Small intestine (tissue), 7 donors: ENCODE measurements around the gene CCDC146. TPM values are rescaled to one million over a fixed set of nuclear protein-coding genes. Genes with fewer than 3 reads are reported as not detected.
A peak's percentile ranks its signal among the peaks of the same experiment; 100 is the strongest.
"Not testable (repeated sequence)": the region's sequence is repeated elsewhere in the genome, so short reads cannot be mapped to it uniquely, and the experiment has no call there.

Experiments
- DNase-seq, 2 donors: peaks; one replicate each; pipeline versions ENCODE4 v3.0.0 to v3.0.0-alpha.2; 2013
- FAIRE-seq: peaks from 2 replicates; lab custom pipeline; 2012; peaks lifted over from hg19 to GRCh38; lab: Jason Lieb, UNC
- H3K27ac ChIP-seq, 3 donors: one replicate each; pipeline ENCODE4 v1.5.1; 2013; ENCODE audit warnings: low read length in 2 of 3, mild to moderate bottlenecking in 2 of 3, control low read depth in 1 of 3, inconsistent platforms in 1 of 3, low read depth in 1 of 3, moderate library complexity in 1 of 3
- H3K27me3 ChIP-seq, 3 donors: one replicate each; pipeline ENCODE4 v1.6.1; 2013; ENCODE audit warnings: low read length in 3 of 3, inconsistent platforms in 1 of 3; ENCODE audit not compliant: control insufficient read depth in 3 of 3, insufficient read depth in 3 of 3
- H3K36me3 ChIP-seq, 3 donors: one replicate each; pipeline ENCODE4 v1.6.1; 2013; ENCODE audit warnings: low read length in 3 of 3, inconsistent platforms in 1 of 3, low read depth in 1 of 3, mild to moderate bottlenecking in 1 of 3, moderate library complexity in 1 of 3; ENCODE audit not compliant: control insufficient read depth in 3 of 3, insufficient read depth in 2 of 3
- H3K4me1 ChIP-seq, 3 donors: one replicate each; pipeline ENCODE4 v1.6.1; 2013; ENCODE audit warnings: low read length in 2 of 3, inconsistent platforms in 1 of 3, low read depth in 1 of 3, mild to moderate bottlenecking in 1 of 3, moderate library complexity in 1 of 3; ENCODE audit not compliant: control insufficient read depth in 3 of 3, insufficient read depth in 2 of 3
- H3K4me3 ChIP-seq, 3 donors: one replicate each; pipeline ENCODE4 v1.5.1; 2013; ENCODE audit warnings: low read length in 3 of 3, control low read depth in 1 of 3, inconsistent platforms in 1 of 3, low read depth in 1 of 3, mild to moderate bottlenecking in 1 of 3, moderate library complexity in 1 of 3
- H3K9me3 ChIP-seq, 2 donors: one replicate each; pipeline ENCODE4 v1.6.1; 2013; ENCODE audit warnings: low read depth in 1 of 2, low read length in 1 of 2; ENCODE audit not compliant: control insufficient read depth in 2 of 2, insufficient read depth in 1 of 2
- WGBS, 3 donors: extraction: QIAGEN DNeasy Blood & Tissue Kit; methylation state at CpG; one replicate each; pipeline ENCODE4 v1.1.7; 2013; 5-methylcytosine and 5-hydroxymethylcytosine counted together
- polyA plus RNA-seq, 4 donors: library from polyadenylated mRNA; stranded (reverse) in 3 of 4; unstranded in 1 of 4; fragments of 200-250 nt in 3 of 4; fragments of 120-200 nt in 1 of 4; gene quantifications; one replicate each; pipeline versions ENCODE4 v1.2.1 to v1.2.3, GENCODE V29; 2013
- donor health status: healthy with polysubstance abuse.
- donor health status: control.
- donor health status: control.
- donor health status: Bipolar disorder and iron deficiency.
- donor health status: healthy.

CCDC146 gene
- polyA plus RNA-seq, 4 donors, result 2.4 to 7.5 (median 6.5) TPM

- no peak overlapping the region for H3K27ac ChIP-seq
- no peaks in the 10 kb centered on the region for H3K36me3 ChIP-seq
- no peak for FAIRE-seq
- no peaks in the 10 kb centered on the region for H3K9me3 ChIP-seq
- DNase-seq, result no peak
- no peaks in the 10 kb centered on the region for H3K4me1 ChIP-seq
- WGBS, 3 donors, result 32 to 36% (median 34%) methylated on average over 1 of the region's 1 CpG
- H3K27me3 ChIP-seq, result no peaks in the 10 kb centered on the region
- H3K4me3 ChIP-seq, result no peak overlapping the region
Measured at GRCh38 chr7:77157446-77157845, 35.0 kb downstream of the CCDC146 start.

- H3K4me1 ChIP-seq, H3K9me3 ChIP-seq, FAIRE-seq, H3K27ac ChIP-seq, H3K36me3 ChIP-seq, H3K27me3 ChIP-seq, DNase-seq, H3K4me3 ChIP-seq: not testable (repeated sequence)
- 81 to 95% (median 90%) methylated on average over 4 of the region's 4 CpGs for WGBS, 3 donors
Measured at GRCh38 chr7:77171073-77171472, 48.7 kb downstream of the CCDC146 start.

GRCh38 chr7:77172437-77173172 is 50.2 kb downstream of the CCDC146 start:
- not testable (repeated sequence) for DNase-seq, H3K27ac ChIP-seq, H3K4me1 ChIP-seq, H3K9me3 ChIP-seq, H3K4me3 ChIP-seq, H3K36me3 ChIP-seq, FAIRE-seq, H3K27me3 ChIP-seq
- 82 to 97% (median 91%) methylated on average over 6 of the region's 6 CpGs for WGBS, 3 donors

GRCh38 chr7:77174418-77174817 is 52.0 kb downstream of the CCDC146 start:
- H3K27ac ChIP-seq, FAIRE-seq, H3K36me3 ChIP-seq, H3K27me3 ChIP-seq, DNase-seq, H3K4me3 ChIP-seq, H3K9me3 ChIP-seq, H3K4me1 ChIP-seq: not testable (repeated sequence)
- WGBS, 3 donors, result 85 to 100% (median 90%) methylated on average over 3 of the region's 4 CpGs

GRCh38 chr7:77175274-77175800 is 52.9 kb downstream of the CCDC146 start:
- H3K4me1 ChIP-seq, H3K4me3 ChIP-seq, H3K27me3 ChIP-seq, H3K27ac ChIP-seq, FAIRE-seq, H3K9me3 ChIP-seq, DNase-seq, H3K36me3 ChIP-seq: not testable (repeated sequence)
- 48 to 81% (median 75%) methylated on average over 1 of the region's 3 CpGs for WGBS, 3 donors

- not testable (repeated sequence) for H3K27ac ChIP-seq, H3K4me3 ChIP-seq, H3K27me3 ChIP-seq, H3K9me3 ChIP-seq, FAIRE-seq, H3K36me3 ChIP-seq, H3K4me1 ChIP-seq, DNase-seq
- WGBS, 3 donors, result 68 to 88% (median 87%) methylated on average over 9 of the region's 9 CpGs
Measured at GRCh38 chr7:77177321-77177904, 55.0 kb downstream of the CCDC146 start.

GRCh38 chr7:77178024-77178423 is 55.6 kb downstream of the CCDC146 start:
- not testable (repeated sequence) for FAIRE-seq, H3K4me3 ChIP-seq, DNase-seq

GRCh38 chr7:77181015-77181595 is 58.7 kb downstream of the CCDC146 start:
- peak in 1 of 2 donors; percentile 84 for DNase-seq
- H3K27me3 ChIP-seq, result no peaks in the 10 kb centered on the region
- H3K4me1 ChIP-seq, result peaks cover 0 to 9% (median 0%) of the 10 kb centered on the region in 3 donors
- peaks cover 0 to 7% of the 10 kb centered on the region in 2 donors for H3K9me3 ChIP-seq
- no peaks in the 10 kb centered on the region for H3K36me3 ChIP-seq
- no peak for FAIRE-seq
- WGBS, 3 donors, result 63 to 82% (median 77%) methylated on average over 4 of the region's 4 CpGs
- H3K4me3 ChIP-seq, result no peak overlapping the region
- peak overlapping the region in 1 of 3 donors; percentile 52 for H3K27ac ChIP-seq

More at GRCh38 chr7:77178024-77178423, 55.6 kb downstream of the CCDC146 start:
- H3K27me3 ChIP-seq, H3K9me3 ChIP-seq, H3K27ac ChIP-seq, H3K4me1 ChIP-seq, H3K36me3 ChIP-seq: not testable (repeated sequence)
